Measurements from ENCODE around the gene NPAS4.

NPAS4 gene

GRCh38 chr11:66418168-66418985 is 2.5 kb upstream of the NPAS4 start:
- CTCF ChIA-PET, result interaction anchor here (0.7 to 4.0 kb wide), 16 partner anchors 9 to 291 kb away, joined by 3 to 50 read pairs (median 3); no protein-coding TSS in a partner anchor
- no peaks in the 10 kb centered on the region for H3K4me1 ChIP-seq (ENCODE audit: control insufficient read depth, insufficient read depth, low read length)
- TF ChIP-seq ZNF398 (tag by site-specific recombination; IDR thresholded peaks at IDR 0.05), result peak; percentile 62; the same call in 1 of the 2 replicates
- TF ChIP-seq ZNF707 (tag by site-specific recombination; IDR thresholded peaks at IDR 0.05), result peak; percentile 68
- TF ChIP-seq GLIS1 (tag by site-specific recombination; IDR thresholded peaks at IDR 0.05), result peak; percentile 92
- peak; percentile 47; the same call in 1 of the 2 replicates for TF ChIP-seq ZNF629 (tag by site-specific recombination; IDR thresholded peaks at IDR 0.05)
- TF ChIP-seq ZNF843 (tag by site-specific recombination; IDR thresholded peaks at IDR 0.05), result no peak
- TF ChIP-seq REST (tag by site-specific recombination; IDR thresholded peaks at IDR 0.05), result peak; percentile 97
- peak; percentile 25 for TF ChIP-seq ZNF366 (tag by site-specific recombination; conservative IDR thresholded peaks at IDR 0.05)
- TF ChIP-seq ZNF335 (tag by site-specific recombination; conservative IDR thresholded peaks at IDR 0.05), result 0 out of 2 replicates have a peak, but pooled peaks have one; percentile 17
- TF ChIP-seq ZFHX2 (tag by site-specific recombination; conservative IDR thresholded peaks at IDR 0.05), result peak; percentile 93
- peak; percentile 74 for TF ChIP-seq PRDM1 (tag by site-specific recombination; IDR thresholded peaks at IDR 0.05)
- peak; percentile 81 for TF ChIP-seq SP7 (tag by site-specific recombination; IDR thresholded peaks at IDR 0.05)
- TF ChIP-seq ZBTB21 (tag by site-specific recombination; IDR thresholded peaks at IDR 0.05), result peak; percentile 42; the same call in 1 of the 2 replicates
- peak; percentile 84 for TF ChIP-seq ZNF660 (tag by site-specific recombination; IDR thresholded peaks at IDR 0.05)
- no peak for TF ChIP-seq PRDM4 (tag by site-specific recombination; IDR thresholded peaks at IDR 0.05)
- TF ChIP-seq OSR2 (tag by site-specific recombination; IDR thresholded peaks at IDR 0.05), result no peak
- TF ChIP-seq EGR2 (tag by site-specific recombination; IDR thresholded peaks at IDR 0.05; ENCODE audit: low read depth), result peak; percentile 82
- TF ChIP-seq ZNF623 (tag by site-specific recombination; IDR thresholded peaks at IDR 0.05), result 0 out of 2 replicates have a peak, but pooled peaks have one; percentile 4
- no peak for TF ChIP-seq PBX3 (CRISPR knock-in tag; IDR thresholded peaks at IDR 0.05)
- 0 out of 2 replicates have a peak, but pooled peaks have one; percentile 15 for TF ChIP-seq ZNF341 (tag by site-specific recombination; IDR thresholded peaks at IDR 0.05; ENCODE audit: low read depth)
- H3K36me3 ChIP-seq (ENCODE audit: control insufficient read depth in 2 of 2, insufficient read depth in 1 of 2, low read length in 2 of 2), result no peaks in the 10 kb centered on the region
- H3K4me3 ChIP-seq (ENCODE audit: low read depth, low read length), result no peak overlapping the region
- POLR2A ChIA-PET, result interaction anchor here (0.5 to 1.5 kb wide), 3 partner anchors 9 to 102 kb away, joined by 3 to 6 read pairs (median 3); partner anchors contain the start of genes CD248 and MRPL11
- no peak overlapping the region for H3K27ac ChIP-seq (ENCODE audit: extremely low read depth, low read depth, low read length)
- no peaks in the 10 kb centered on the region for H3K9me3 ChIP-seq (ENCODE audit: control insufficient read depth, insufficient read depth, low read depth, low read length)
